MM.1S (cell line): Measurements from ENCODE around the gene ITPKC.

ENCODE experiments used
- CTCF ChIP-seq: fragments of 300-600 bp; sonication (generic); IDR thresholded peaks from 2 replicates; pipeline ENCODE4 v1.5.1; 2016; ENCODE audit warnings: antibody characterized with exemption, low read length, mixed read lengths
- EZH2phosphoT487 ChIP-seq: fragments of 300-600 bp; sonication (generic); IDR thresholded peaks from 2 replicates; pipeline ENCODE4 v1.6.1; 2018; ENCODE audit warnings: antibody characterized with exemption, low read length

- TF ChIP-seq CTCF = no peak
- TF ChIP-seq EZH2phosphoT487 = peak; percentile 74; the same call in 1 of the 2 replicates
Observed at GRCh38 chr19:40776932-40777644, 60.2 kb downstream of the ITPKC start.
